B cell (primary cell): ENCODE measurements around the gene TMEM52B. TPM values are rescaled to one million over a fixed set of nuclear protein-coding genes. Genes with fewer than 3 reads are reported as not detected.

Experiments used
- ATAC-seq: fragments of 200-7000 bp; cut with Tn5 transposase; one replicate; pipeline ENCODE4 v1.10.0; 2021; ENCODE audit warnings: low read depth, mild to moderate bottlenecking, moderate number of reproducible peaks, moderate library complexity
- CTCF ChIA-PET: fragments of 350-600 bp; sonication (Branson Sonifier 250); formaldehyde crosslinking; loops from one replicate; lab custom pipeline; 2021; ENCODE audit warnings: antibody characterized with exemption, inconsistent platforms; lab: Charles Lee
- POLR2A ChIA-PET: fragments of 350-600 bp; sonication (Branson Sonifier 250); formaldehyde crosslinking; loops from one replicate; lab custom pipeline; 2021; ENCODE audit warnings: antibody characterized with exemption; lab: Charles Lee
- DNase-seq: peaks from one replicate; pipeline ENCODE4 v3.0.0; 2013
- H2AFZ ChIP-seq: 2 replicates; pipeline ENCODE4 v1.6.1; 2012; ENCODE audit warnings: mild to moderate bottlenecking, low read depth, low read length; ENCODE audit not compliant: insufficient read depth, poor library complexity, severe bottlenecking
- H3K27ac ChIP-seq, 2 donors: 1 replicate in 1 of 2; 2 replicates in 1 of 2; pipeline ENCODE4 v1.5.1; 2012 to 2013; ENCODE audit warnings: low read length in 2 of 2, mild to moderate bottlenecking in 2 of 2, moderate library complexity in 1 of 2
- H3K27me3 ChIP-seq, 4 experiments: fragments of 200-600 bp in 1 of 4; sonication (generic) in 1 of 4; replicated peaks in 1 of 4; 1 replicate in 2 of 4; 2 replicates in 2 of 4; pipeline versions ENCODE4 v1.6.1 to v1.7.0; 2013 to 2016; ENCODE audit warnings: low read length in 3 of 4, mild to moderate bottlenecking in 2 of 4, mixed read lengths in 1 of 4, moderate library complexity in 1 of 4; ENCODE audit not compliant: insufficient read depth in 4 of 4, control insufficient read depth in 3 of 4; ENCODE audit errors: control extremely low read depth in 1 of 4
- H3K36me3 ChIP-seq, 2 experiments: replicated peaks in 1 of 2; 1 replicate in 1 of 2; 2 replicates in 1 of 2; pipeline versions ENCODE4 v1.6.1 to v1.7.1; 2013; ENCODE audit warnings: low read length in 1 of 2; ENCODE audit not compliant: insufficient read depth in 2 of 2, control insufficient read depth in 1 of 2; ENCODE audit errors: control extremely low read depth in 1 of 2, extremely low read depth in 1 of 2
- H3K4me1 ChIP-seq, 2 donors: fragments of 200-600 bp in 1 of 2; sonication (generic) in 1 of 2; 1 replicate in 1 of 2; 2 replicates in 1 of 2; pipeline versions ENCODE4 v1.5.1 to v1.6.1; 2013 to 2017; ENCODE audit warnings: low read length in 2 of 2; ENCODE audit not compliant: control insufficient read depth in 2 of 2, insufficient read depth in 2 of 2
- H3K4me2 ChIP-seq: replicated peaks from 2 replicates; pipeline ENCODE3; 2012; ENCODE audit warnings: mild to moderate bottlenecking, low read depth, low read length; ENCODE audit not compliant: poor library complexity, severe bottlenecking
- H3K4me3 ChIP-seq, 5 experiments: fragments of 200-600 bp in 1 of 5; sonication (generic) in 1 of 5; 1 replicate in 3 of 5; 2 replicates in 2 of 5; pipeline versions ENCODE4 v1.5.1 to v1.7.0; 2011 to 2016; ENCODE audit warnings: low read length in 4 of 5, mild to moderate bottlenecking in 4 of 5, low read depth in 2 of 5, control low read depth in 1 of 5, moderate library complexity in 1 of 5; ENCODE audit not compliant: insufficient read depth in 1 of 5; ENCODE audit errors: control extremely low read depth in 1 of 5, extremely low read depth in 1 of 5
- H3K79me2 ChIP-seq: fragments of 200-600 bp; sonication (generic); one replicate; pipeline ENCODE4 v1.6.0; 2016; ENCODE audit warnings: low read length; ENCODE audit not compliant: control insufficient read depth, insufficient read depth
- H3K9ac ChIP-seq: fragments of 200-600 bp; sonication (generic); 2 replicates; pipeline ENCODE4 v1.6.1; 2017; ENCODE audit warnings: mild to moderate bottlenecking, low read length, moderate library complexity
- H3K9me3 ChIP-seq, 3 donors: one replicate each; pipeline versions ENCODE4 v1.6.1 to v1.7.1; 2013; ENCODE audit warnings: low read length in 2 of 3; ENCODE audit not compliant: control insufficient read depth in 2 of 3, insufficient read depth in 1 of 3; ENCODE audit errors: control extremely low read depth in 1 of 3
- H4K20me1 ChIP-seq: 2 replicates; pipeline ENCODE4 v1.6.0; 2012; ENCODE audit warnings: mild to moderate bottlenecking, low read length; ENCODE audit not compliant: insufficient read depth, control insufficient read depth, poor library complexity, severe bottlenecking
- H3K27ac Mint-ChIP-seq: one replicate; pipeline ENCODE4 v1.8.0; 2021; ENCODE audit warnings: mixed read lengths
- H3K27me3 Mint-ChIP-seq: one replicate; pipeline ENCODE4 v1.8.0; 2021; ENCODE audit warnings: mixed read lengths
- H3K4me1 Mint-ChIP-seq: one replicate; pipeline ENCODE4 v1.8.0; 2021; ENCODE audit warnings: mixed read lengths
- H3K4me3 Mint-ChIP-seq: one replicate; pipeline ENCODE4 v1.8.0; 2021; ENCODE audit warnings: mixed read lengths
- H3K9me3 Mint-ChIP-seq: one replicate; pipeline ENCODE4 v1.8.0; 2022; ENCODE audit warnings: mixed read lengths; ENCODE audit not compliant: insufficient read depth
- EZH2 ChIP-seq: IDR thresholded peaks from 2 replicates; pipeline ENCODE4 v1.6.1; 2012; ENCODE audit warnings: borderline replicate concordance, low read depth, mild to moderate bottlenecking, moderate library complexity, low read length; ENCODE audit not compliant: insufficient read depth, poor library complexity, severe bottlenecking
- WGBS: methylation state at CpG from one replicate; pipeline ENCODE4 v1.1.5; 2013; ENCODE audit warnings: missing lambda C conversion rate; ENCODE audit not compliant: insufficient coverage; 5-methylcytosine and 5-hydroxymethylcytosine counted together
- intact Hi-C: fragments of 100-400 bp; cut with micrococcal nuclease; formaldehyde crosslinking; loops from one replicate; pipeline ENCODE4 v1.10.0; 2022
- polyA plus RNA-seq: library from polyadenylated mRNA; depleted of rRNA; stranded (reverse); fragments of >200 nt; gene quantifications from 2 replicates; pipeline ENCODE4 v1.2.3, GENCODE V29; 2012
- total RNA-seq, 2 donors: library from RNA; stranded (reverse); fragments of 120-200 nt in 1 of 2; gene quantifications; 1 replicate in 1 of 2; 2 replicates in 1 of 2; pipeline versions ENCODE4 v1.2.3 to v1.2.4, GENCODE V29; 2013 to 2022
- TF ChIP-seq, protein P1 (sequence below): fragments of 200-600 bp; IDR thresholded peaks from one replicate; pipeline ENCODE4 v1.8.0; 2022; ENCODE audit warnings: antibody characterized with exemption, mild to moderate bottlenecking

The TMEM52B gene
- total and polyA plus RNA-seq, 2 donors (not counting 1 experiment from before 2014, with no cell fraction given): 0.03 TPM; not detected in 1

- no peak overlapping the region for H3K27ac Mint-ChIP-seq
- H3K27me3 Mint-ChIP-seq: peaks cover 63% of the 10 kb centered on the region
- no peak for ATAC-seq
- no peak overlapping the region for H3K27ac ChIP-seq
- no peak overlapping the region for H2AFZ ChIP-seq
- TF ChIP-seq, protein P1, sequence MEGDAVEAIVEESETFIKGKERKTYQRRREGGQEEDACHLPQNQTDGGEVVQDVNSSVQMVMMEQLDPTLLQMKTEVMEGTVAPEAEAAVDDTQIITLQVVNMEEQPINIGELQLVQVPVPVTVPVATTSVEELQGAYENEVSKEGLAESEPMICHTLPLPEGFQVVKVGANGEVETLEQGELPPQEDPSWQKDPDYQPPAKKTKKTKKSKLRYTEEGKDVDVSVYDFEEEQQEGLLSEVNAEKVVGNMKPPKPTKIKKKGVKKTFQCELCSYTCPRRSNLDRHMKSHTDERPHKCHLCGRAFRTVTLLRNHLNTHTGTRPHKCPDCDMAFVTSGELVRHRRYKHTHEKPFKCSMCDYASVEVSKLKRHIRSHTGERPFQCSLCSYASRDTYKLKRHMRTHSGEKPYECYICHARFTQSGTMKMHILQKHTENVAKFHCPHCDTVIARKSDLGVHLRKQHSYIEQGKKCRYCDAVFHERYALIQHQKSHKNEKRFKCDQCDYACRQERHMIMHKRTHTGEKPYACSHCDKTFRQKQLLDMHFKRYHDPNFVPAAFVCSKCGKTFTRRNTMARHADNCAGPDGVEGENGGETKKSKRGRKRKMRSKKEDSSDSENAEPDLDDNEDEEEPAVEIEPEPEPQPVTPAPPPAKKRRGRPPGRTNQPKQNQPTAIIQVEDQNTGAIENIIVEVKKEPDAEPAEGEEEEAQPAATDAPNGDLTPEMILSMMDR: no peak
- TF ChIP-seq EZH2: no peak
- intact Hi-C loops: loop anchor here (1.0 to 10.0 kb wide), 2 partner anchors 36 to 155 kb away; partner anchors contain the start of gene CLEC9A
- H3K36me3 ChIP-seq: no peaks in the 10 kb centered on the region
- ChIA-PET POLR2A (no interaction called here), CTCF (interaction anchor here (0.6 to 1.9 kb wide), 12 partner anchors 19 to 439 kb away, joined by 3 to 14 read pairs (median 4); partner anchors contain the start of gene GABARAPL1)
- H4K20me1 ChIP-seq: no peaks in the 10 kb centered on the region
- H3K9ac ChIP-seq: no peak overlapping the region
- DNase-seq: no peak
- no peak overlapping the region for H3K4me2 ChIP-seq
- H3K4me1 Mint-ChIP-seq: peaks cover 11% of the 10 kb centered on the region
- WGBS: 94% methylated on average over 2 of the region's 5 CpGs
- H3K4me3 Mint-ChIP-seq: no peak overlapping the region
- no peaks in the 10 kb centered on the region for H3K79me2 ChIP-seq
- H3K4me1 ChIP-seq: peaks cover 0 to 5% of the 10 kb centered on the region in 2 donors
- no peaks in the 10 kb centered on the region for H3K9me3 Mint-ChIP-seq
- peaks cover 0 to 1% (median 0%) of the 10 kb centered on the region in 3 donors for H3K9me3 ChIP-seq
- H3K4me3 ChIP-seq: no peak overlapping the region
- H3K27me3 ChIP-seq: peaks cover 0 to 36% (median 22%) of the 10 kb centered on the region in 4 experiments
These were observed 10.8 kb downstream of the TMEM52B start for GRCh38 chr12:10189653-10190052.

GRCh38 chr12:10190558-10191388 is 11.9 kb downstream of the TMEM52B start:
- intact Hi-C loops: loop anchor here (1.0 to 10.0 kb wide), 2 partner anchors 37 to 156 kb away; partner anchors contain the start of gene CLEC9A
- no peak overlapping the region for H3K9ac ChIP-seq
- no peak overlapping the region for H3K4me3 Mint-ChIP-seq
- H4K20me1 ChIP-seq: no peaks in the 10 kb centered on the region
- H3K27ac Mint-ChIP-seq: no peak overlapping the region
- ATAC-seq: peak; percentile 90
- H3K9me3 Mint-ChIP-seq: no peaks in the 10 kb centered on the region
- no peak overlapping the region for H3K27ac ChIP-seq
- WGBS: 17% methylated on average over 3 of the region's 13 CpGs
- ChIA-PET POLR2A (no interaction called here), CTCF (interaction anchor here (0.6 to 1.9 kb wide), 11 partner anchors 29 to 441 kb away, joined by 3 to 14 read pairs (median 4); no protein-coding TSS in a partner anchor)
- DNase-seq: peak; percentile 74
- no peaks in the 10 kb centered on the region for H3K36me3 ChIP-seq
- H3K4me1 ChIP-seq: peaks cover 7 to 10% of the 10 kb centered on the region in 2 donors
- no peaks in the 10 kb centered on the region for H3K79me2 ChIP-seq
- H2AFZ ChIP-seq: no peak overlapping the region
- TF ChIP-seq, protein P1: peak; percentile 80
- no peak for TF ChIP-seq EZH2
- peaks cover 14% of the 10 kb centered on the region for H3K4me1 Mint-ChIP-seq
- no peak overlapping the region for H3K4me3 ChIP-seq
- H3K9me3 ChIP-seq: peaks cover 0 to 1% (median 0%) of the 10 kb centered on the region in 3 donors
- no peak overlapping the region for H3K4me2 ChIP-seq
- peaks cover 0 to 42% (median 24%) of the 10 kb centered on the region in 4 experiments for H3K27me3 ChIP-seq
- peaks cover 60% of the 10 kb centered on the region for H3K27me3 Mint-ChIP-seq
